Kidney epithelial cell (primary cell): ENCODE measurements around the gene WDR45B. TPM values are rescaled to one million over a fixed set of nuclear protein-coding genes. Genes with fewer than 3 reads are reported as not detected.

Source experiments
- DNase-seq: peaks from one replicate; pipeline ENCODE4 v3.0.0-alpha.2; 2010; ENCODE audit warnings: low read depth
- H3K27me3 ChIP-seq: 2 replicates; pipeline ENCODE4 v1.6.0; 2011; ENCODE audit warnings: low read length; ENCODE audit not compliant: control insufficient read depth, insufficient read depth
- H3K36me3 ChIP-seq: 2 replicates; pipeline ENCODE4 v1.5.1; 2011; ENCODE audit warnings: low read length; ENCODE audit not compliant: control insufficient read depth, insufficient read depth
- H3K4me3 ChIP-seq: 2 replicates; pipeline ENCODE4 v1.5.1; 2011; ENCODE audit warnings: low read depth, mild to moderate bottlenecking, control low read depth, low read length
- CTCF ChIP-seq: IDR thresholded peaks from 2 replicates; pipeline ENCODE4 v1.5.1; 2011; ENCODE audit warnings: mild to moderate bottlenecking, moderate library complexity, low read length, control low read depth, inconsistent platforms; ENCODE audit not compliant: insufficient read depth, poor library complexity, severe bottlenecking
- total RNA-seq: library from RNA; depleted of rRNA; stranded (reverse); fragments of >200 nt; gene quantifications from 2 replicates; pipeline ENCODE4 v1.2.3, GENCODE V29; 2015

WDR45B gene
- total RNA-seq, 1 donor from 2014 or later = 102 TPM

GRCh38 chr17:82565551-82565950 is 82.7 kb downstream of the WDR45B start:
- DNase-seq = no peak
- H3K4me3 ChIP-seq = no peak overlapping the region
- no peak for TF ChIP-seq CTCF
- no peaks in the 10 kb centered on the region for H3K36me3 ChIP-seq
- no peaks in the 10 kb centered on the region for H3K27me3 ChIP-seq

Other genes starting within 250 kb of the WDR45B start
- 18.5 and 21.6 TPM in 2 replicates for gene HEXD, start 230.1 kb downstream of the WDR45B start, total RNA-seq
- 29.8 TPM in 2 replicates for gene OGFOD3, start 229.9 kb downstream of the WDR45B start, total RNA-seq
- 76.0 and 106 TPM in 2 replicates for gene CYBC1, start 197.7 kb downstream of the WDR45B start, total RNA-seq
- 59.9 and 76.3 TPM in 2 replicates for gene NARF, start 189.7 kb downstream of the WDR45B start, total RNA-seq
- gene FOXK2, start 128.7 kb downstream of the WDR45B start, total RNA-seq = 42.5 and 57.7 TPM in 2 replicates
- 5.3 and 7.3 TPM in 2 replicates for gene RAB40B, start 50.3 kb upstream of the WDR45B start, total RNA-seq
- 22.0 and 25.3 TPM in 2 replicates for gene FN3KRP, start 68.3 kb upstream of the WDR45B start, total RNA-seq
- gene FN3K, start 87.2 kb upstream of the WDR45B start, total RNA-seq = 5.8 and 12.1 TPM in 2 replicates
- 69.6 and 79.6 TPM in 2 replicates for gene TBCD, start 103.6 kb upstream of the WDR45B start, total RNA-seq
- 0.55 and 0.84 TPM in 2 replicates for gene ZNF750, start 191.6 kb upstream of the WDR45B start, total RNA-seq